HepG2 (cell line): ENCODE data around the gene PMFBP1. TPM values are rescaled to one million over a fixed set of nuclear protein-coding genes. Genes with fewer than 3 reads are reported as not detected.
"Not testable (repeated sequence)": the region's sequence is repeated elsewhere in the genome, so short reads cannot be mapped to it uniquely, and the experiment has no call there.

Experiments
- ATAC-seq: fragments of 200-7000 bp; cut with Tn5 transposase; 3 replicates; pipeline ENCODE4 v1.9.1; 2020; ENCODE audit warnings: mild to moderate bottlenecking, moderate library complexity
- BruUV-seq: library from RNA; stranded (reverse); fragments of 400-500 nt; replicated peaks from 2 replicates; lab custom pipeline; 2021; lab: Mats Ljungman, UMichigan
- CTCF ChIA-PET: fragments of 300-600 bp; formaldehyde crosslinking; extraction: SDS; loops from one replicate; lab custom pipeline; 2021; ENCODE audit warnings: low total read pairs, inconsistent platforms, low intra/inter-chr PET ratio; lab: Yijun Ruan, JAX
- POLR2A ChIA-PET: fragments of 350-600 bp; sonication (Branson Sonifier 250); formaldehyde crosslinking; loops from one replicate; lab custom pipeline; 2020; ENCODE audit warnings: antibody characterized with exemption, inconsistent platforms; lab: Yijun Ruan, JAX
- DNase-seq: peaks from one replicate; pipeline ENCODE4 v3.0.0-alpha.2; 2015; ENCODE audit warnings: low spot score
- FAIRE-seq: peaks from 3 replicates; lab custom pipeline; 2011; peaks lifted over from hg19 to GRCh38; lab: Jason Lieb, UNC
- H2AFZ ChIP-seq: one replicate; pipeline ENCODE4 v1.6.1; 2011; ENCODE audit warnings: low read length, inconsistent platforms
- H3K27ac ChIP-seq: fragments of 300-600 bp; 3 replicates; pipeline ENCODE4 v1.8.0; 2011; ENCODE audit warnings: mixed run types, mild to moderate bottlenecking, mixed read lengths, low read length, inconsistent platforms; ENCODE audit not compliant: insufficient read depth; ENCODE audit errors: extremely low read length
- H3K27me3 ChIP-seq, 2 experiments: fragments of 200-600 bp in 1 of 2; 2 replicates in 1 of 2; 3 replicates in 1 of 2; pipeline versions ENCODE4 v1.6.0 to v1.8.0; 2011; ENCODE audit warnings: low read length in 2 of 2, mild to moderate bottlenecking in 2 of 2, moderate library complexity in 2 of 2, inconsistent platforms in 1 of 2; ENCODE audit not compliant: insufficient read depth in 2 of 2, control insufficient read depth in 1 of 2
- H3K36me3 ChIP-seq, 2 experiments: fragments of 200-600 bp in 1 of 2; replicated peaks in 1 of 2; 2 replicates in 1 of 2; 3 replicates in 1 of 2; pipeline versions ENCODE4 v1.5.1 to v1.8.0; 2011; ENCODE audit warnings: low read length in 2 of 2, inconsistent platforms in 1 of 2; ENCODE audit not compliant: insufficient read depth in 2 of 2, control insufficient read depth in 1 of 2
- H3K4me1 ChIP-seq: 2 replicates; pipeline ENCODE4 v1.5.1; 2012; ENCODE audit warnings: low read length, inconsistent platforms; ENCODE audit not compliant: insufficient read depth
- H3K4me2 ChIP-seq: 2 replicates; pipeline ENCODE4 v1.6.0; 2011; ENCODE audit warnings: low read depth, low read length, inconsistent platforms
- H3K4me3 ChIP-seq, 3 experiments: fragments of 200-600 bp in 1 of 3; sonication (generic), shearing (Covaris generic) in 1 of 3; replicated peaks in 1 of 3; 2 replicates each; pipeline ENCODE4 v1.5.1; 2011 to 2016; ENCODE audit warnings: low read length in 3 of 3, inconsistent platforms in 2 of 3, low read depth in 2 of 3, mild to moderate bottlenecking in 2 of 3, control low read depth in 1 of 3, mixed read lengths in 1 of 3; ENCODE audit not compliant: insufficient read depth in 1 of 3
- H3K79me2 ChIP-seq: one replicate; pipeline ENCODE4 v1.6.1; 2011; ENCODE audit warnings: low read length, inconsistent platforms; ENCODE audit not compliant: insufficient read depth
- H3K9ac ChIP-seq: 2 replicates; pipeline ENCODE4 v1.6.0; 2011; ENCODE audit warnings: mild to moderate bottlenecking, low read depth, low read length, inconsistent platforms; ENCODE audit not compliant: insufficient read depth
- H3K9me3 ChIP-seq: 2 replicates; pipeline ENCODE4 v1.5.1; 2012; ENCODE audit warnings: mild to moderate bottlenecking, low read length
- H4K20me1 ChIP-seq: 2 replicates; pipeline ENCODE4 v1.6.0; 2011; ENCODE audit warnings: inconsistent platforms, mild to moderate bottlenecking, low read length, moderate library complexity; ENCODE audit not compliant: insufficient read depth
- STAT6 ChIP-seq: sonication (generic); formaldehyde crosslinking; IDR thresholded peaks from 2 replicates; pipeline ENCODE4 v1.4.0; 2020; ENCODE audit warnings: missing genetic modification reagents, mild to moderate bottlenecking, borderline replicate concordance
- TBL1XR1 ChIP-seq: fragments of 150-350 bp; IDR thresholded peaks from 2 replicates; pipeline ENCODE4 v1.6.1; 2014; ENCODE audit warnings: borderline replicate concordance, low read length; ENCODE audit not compliant: partially characterized antibody
- WGBS: methylation state at CpG from one replicate; pipeline ENCODE4 v1.1.6; 2017; ENCODE audit warnings: low lambda C conversion rate; 5-methylcytosine and 5-hydroxymethylcytosine counted together
- in situ Hi-C: cut with HindIII; loops from 2 replicates; pipeline ENCODE4 v1.10.0; 2017; ENCODE audit warnings: low pct_unique_long_range_greater_than_20kb; ENCODE audit not compliant: extremely low pct_ligation_motif_present
- intact Hi-C: fragments of 100-400 bp; cut with micrococcal nuclease; formaldehyde crosslinking; loops from one replicate; pipeline ENCODE4 v1.10.0; 2022; ENCODE audit not compliant: unreplicated experiment
- polyA plus RNA-seq, 8 experiments: library from polyadenylated mRNA; depleted of rRNA in 3 of 8; stranded (reverse) in 7 of 8; unstranded in 1 of 8; fragments of >200 nt; fragmentation: Illumina TruSeq in 4 of 8; extraction: Trizol in 4 of 8; gene quantifications; 2 replicates each; pipeline versions ENCODE4 v1.2.1 to v1.2.3, GENCODE V29; 2011 to 2016; ENCODE audit warnings: low read depth in 4 of 8, missing spikeins in 1 of 8, mixed read lengths in 1 of 8; ENCODE audit not compliant: insufficient read depth in 1 of 8
- total RNA-seq, 5 experiments: library from RNA; depleted of rRNA; stranded (reverse); fragments of >200 nt; fragmentation: Illumina TruSeq; extraction: Trizol; gene quantifications; 2 replicates each; pipeline ENCODE4 v1.2.3, GENCODE V29; 2016; ENCODE audit warnings: low read depth in 1 of 5

The PMFBP1 gene
- total and polyA plus RNA-seq, 2 of the 13 experiments (the other 11 are each of a cell fraction or from before 2014, with no cell fraction given), result 1.9 to 3.8 TPM

- TF ChIP-seq STAT6 (no peak), TBL1XR1 (no peak)
Measured at GRCh38 chr16:72083778-72084404, 88.1 kb downstream of the PMFBP1 start (continued).

- H3K27ac ChIP-seq, result peak overlapping the region; percentile 29
- H3K9me3 ChIP-seq, H3K79me2 ChIP-seq, H4K20me1 ChIP-seq, DNase-seq, BruUV-seq, H3K36me3 ChIP-seq, CTCF ChIA-PET, ATAC-seq, H3K27me3 ChIP-seq, H3K4me2 ChIP-seq, H3K4me3 ChIP-seq, intact Hi-C loops, H2AFZ ChIP-seq, in situ Hi-C loops, H3K9ac ChIP-seq: not testable (repeated sequence)
- POLR2A ChIA-PET, result interaction anchor here (1.2 kb wide), 1 partner anchor 14 kb away, joined by 4 read pairs; the partner anchor contains the start of gene HPR
- peaks cover 42% of the 10 kb centered on the region for H3K4me1 ChIP-seq
- WGBS, result 77% methylated on average over 1 of the region's 5 CpGs
- peak; percentile 95 for FAIRE-seq
Measured at GRCh38 chr16:72076991-72077706, 94.8 kb downstream of the PMFBP1 start.

- H2AFZ ChIP-seq, H4K20me1 ChIP-seq, H3K79me2 ChIP-seq, H3K4me2 ChIP-seq, H3K9ac ChIP-seq, H3K9me3 ChIP-seq, H3K4me3 ChIP-seq, FAIRE-seq, ATAC-seq, H3K27me3 ChIP-seq, intact Hi-C loops, H3K27ac ChIP-seq, BruUV-seq, DNase-seq, H3K36me3 ChIP-seq, CTCF ChIA-PET, in situ Hi-C loops: not testable (repeated sequence)
- POLR2A ChIA-PET, result interaction anchor here (1.3 kb wide), 1 partner anchor 9 kb away, joined by 3 read pairs; no protein-coding TSS in a partner anchor
- peaks cover 44% of the 10 kb centered on the region for H3K4me1 ChIP-seq
- 100% methylated on average over 2 of the region's 6 CpGs for WGBS
Measured at GRCh38 chr16:72075067-72075466, 96.9 kb downstream of the PMFBP1 start.
